GM23338 (cell line): ENCODE measurements around the gene PDE1C. TPM values are rescaled to one million over a fixed set of nuclear protein-coding genes. Genes with fewer than 3 reads are reported as not detected.

Experiments used
- ATAC-seq: fragments of 200-7000 bp; cut with Tn5 transposase; 3 replicates; pipeline ENCODE4 v1.9.1; 2020
- DNase-seq: peaks from one replicate; pipeline ENCODE4 v3.0.0-alpha.2; 2015; ENCODE audit warnings: low spot score
- H2AFZ ChIP-seq: fragments of 200-600 bp; sonication (generic); 2 replicates; pipeline ENCODE4 v1.8.0; 2016; ENCODE audit warnings: antibody characterized with exemption, mild to moderate bottlenecking, moderate library complexity
- H3F3A ChIP-seq: fragments of 200-600 bp; sonication (generic); replicated peaks from 2 replicates; pipeline ENCODE4 v1.8.0; 2017; ENCODE audit warnings: antibody characterized with exemption, mixed run types, low read depth
- H3K27ac ChIP-seq: fragments of 200-600 bp; sonication (generic); 2 replicates; pipeline ENCODE4 v1.6.1; 2016; ENCODE audit warnings: low read depth
- H3K27me3 ChIP-seq: fragments of 200-600 bp; sonication (generic); 2 replicates; pipeline ENCODE4 v1.8.0; 2016; ENCODE audit warnings: mild to moderate bottlenecking, mixed run types, moderate library complexity; ENCODE audit not compliant: insufficient read depth
- H3K36me3 ChIP-seq: fragments of 200-600 bp; sonication (generic); 2 replicates; pipeline ENCODE4 v1.8.0; 2016; ENCODE audit warnings: mild to moderate bottlenecking; ENCODE audit not compliant: insufficient read depth
- H3K4me1 ChIP-seq: fragments of 200-600 bp; sonication (generic); 2 replicates; pipeline ENCODE4 v1.8.0; 2016; ENCODE audit warnings: mild to moderate bottlenecking, moderate library complexity; ENCODE audit not compliant: insufficient read depth
- H3K4me2 ChIP-seq: fragments of 200-600 bp; sonication (generic); 2 replicates; pipeline ENCODE4 v1.7.1; 2017; ENCODE audit warnings: mixed run types
- H3K4me3 ChIP-seq: fragments of 200-600 bp; sonication (generic); 2 replicates; pipeline ENCODE4 v1.6.1; 2016; ENCODE audit warnings: mixed run types
- H3K79me2 ChIP-seq: fragments of 200-600 bp; sonication (generic); replicated peaks from 2 replicates; pipeline ENCODE4 v1.8.0; 2017; ENCODE audit warnings: mild to moderate bottlenecking; ENCODE audit not compliant: insufficient read depth
- H3K9me2 ChIP-seq: fragments of 200-600 bp; sonication (generic); 2 replicates; pipeline ENCODE4 v1.8.0; 2017; ENCODE audit not compliant: insufficient read depth
- H4K20me1 ChIP-seq: fragments of 200-600 bp; sonication (generic); replicated peaks from 2 replicates; pipeline ENCODE4 v1.8.0; 2017; ENCODE audit warnings: mild to moderate bottlenecking; ENCODE audit not compliant: insufficient read depth
- H3K27ac Mint-ChIP-seq: 2 replicates; pipeline ENCODE4 v1.8.0; 2020; ENCODE audit warnings: inconsistent platforms, mild to moderate bottlenecking, moderate library complexity, mixed read lengths
- H3K27me3 Mint-ChIP-seq: 3 replicates; pipeline ENCODE4 v1.8.0; 2022; ENCODE audit warnings: low read depth, mild to moderate bottlenecking, moderate library complexity, mixed read lengths, inconsistent platforms; ENCODE audit not compliant: insufficient read depth, poor library complexity
- H3K36me3 Mint-ChIP-seq: 3 replicates; pipeline ENCODE4 v1.8.0; 2021; ENCODE audit warnings: low read depth, mild to moderate bottlenecking, inconsistent platforms, moderate library complexity, mixed read lengths
- H3K4me1 Mint-ChIP-seq: 3 replicates; pipeline ENCODE4 v1.8.0; 2020; ENCODE audit warnings: mild to moderate bottlenecking, inconsistent platforms, mixed read lengths
- H3K4me3 Mint-ChIP-seq: 3 replicates; pipeline ENCODE4 v1.8.0; 2021; ENCODE audit warnings: moderate library complexity, mild to moderate bottlenecking, inconsistent platforms, mixed read lengths
- H3K9me3 Mint-ChIP-seq: 3 replicates; pipeline ENCODE4 v1.8.0; 2020; ENCODE audit warnings: moderate library complexity, mild to moderate bottlenecking, inconsistent platforms, mixed read lengths
- CREB1 ChIP-seq: fragments of 250-450 bp; sonication (Bioruptor Pico); IDR thresholded peaks from 2 replicates; pipeline ENCODE4 v1.5.0; 2020; ENCODE audit warnings: low read depth, mild to moderate bottlenecking, moderate library complexity
- EZH2 ChIP-seq: fragments of 200-600 bp; sonication (generic); IDR thresholded peaks from one replicate; pipeline ENCODE4 v1.8.0; 2017; ENCODE audit warnings: antibody characterized with exemption, mild to moderate bottlenecking, low read depth; ENCODE audit not compliant: unreplicated experiment
- STAT1 ChIP-seq: IDR thresholded peaks from one replicate; pipeline ENCODE4 v1.6.1; 2016; ENCODE audit warnings: antibody characterized with exemption; ENCODE audit not compliant: unreplicated experiment
- ZNF114 ChIP-seq: fragments of 250-450 bp; sonication (Bioruptor Pico); IDR thresholded peaks from 2 replicates; pipeline ENCODE4 v1.5.0; 2020; ENCODE audit warnings: mild to moderate bottlenecking, moderate library complexity
- ZNF331 ChIP-seq: fragments of 250-450 bp; sonication (Bioruptor Pico); IDR thresholded peaks from 2 replicates; pipeline ENCODE4 v1.5.0; 2020; ENCODE audit warnings: low read depth, mild to moderate bottlenecking, moderate library complexity
- polyA plus RNA-seq: library from polyadenylated mRNA; unstranded; fragments of >200 nt; fragmentation: Nextera tagmentation; extraction: Ambion mirVana; gene quantifications from 2 replicates; pipeline ENCODE4 v1.2.1, GENCODE V29; 2016
- total RNA-seq: library from RNA; depleted of rRNA; stranded (reverse); fragments of >200 nt; shearing (Covaris generic); gene quantifications from 2 replicates; pipeline ENCODE4 v1.2.3, GENCODE V29; 2014
- TF ChIP-seq, protein P1 (sequence below): fragments of 250-450 bp; sonication (Bioruptor Pico); IDR thresholded peaks from 2 replicates; pipeline ENCODE4 v1.5.0; 2020; ENCODE audit warnings: mild to moderate bottlenecking, moderate library complexity
- TF ChIP-seq, protein P2 (sequence below): IDR thresholded peaks from 2 replicates; pipeline ENCODE4 v1.6.1; 2016; ENCODE audit warnings: antibody characterized with exemption
- TF ChIP-seq, protein P3 (sequence below), 2 experiments: fragments of 200-600 bp in 1 of 2; sonication (generic) in 1 of 2; conservative IDR thresholded peaks; 2 replicates each; pipeline versions ENCODE4 v1.5.1 to v1.6.1; 2016 to 2017; ENCODE audit warnings: antibody characterized with exemption in 2 of 2, low read depth in 2 of 2, mild to moderate bottlenecking in 2 of 2, moderate library complexity in 1 of 2
- TF ChIP-seq, protein P4 (sequence below): IDR thresholded peaks from one replicate; pipeline ENCODE4 v1.6.1; 2018; ENCODE audit warnings: antibody characterized with exemption; ENCODE audit not compliant: unreplicated experiment

PDE1C gene
- total and polyA plus RNA-seq, 2 experiments from 2014 or later = 0.28 TPM; not detected in 1

DNA sequence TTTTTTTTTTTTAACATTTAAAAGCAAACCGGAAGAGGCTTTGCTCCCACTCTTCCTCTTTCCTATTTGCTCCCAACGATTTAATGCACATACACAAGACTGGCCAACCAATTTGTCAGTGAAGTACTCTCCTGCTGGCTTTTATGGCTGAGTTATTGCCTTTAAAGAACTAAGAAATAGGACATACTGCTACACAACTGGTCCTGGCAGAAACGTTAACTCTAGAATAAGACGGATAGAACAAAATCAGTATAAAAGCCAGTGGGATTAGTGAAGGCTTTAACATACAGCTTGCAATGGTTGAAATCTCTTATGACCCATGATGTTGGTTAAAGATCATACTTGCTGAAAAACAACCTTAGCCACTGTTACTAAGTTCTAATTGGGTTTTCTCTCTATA lies 47.2 kb downstream of the PDE1C start:
- peaks cover 3% of the 10 kb centered on the region; the same call in 1 of the 3 replicates for H3K9me3 Mint-ChIP-seq
- Histone ChIP-seq H3K4me2 (no peak overlapping the region), H3K4me3 (no peak overlapping the region), H3K36me3 (no peaks in the 10 kb centered on the region), H3K4me1 (no peaks in the 10 kb centered on the region), H2AFZ (no peak overlapping the region), H4K20me1 (no peaks in the 10 kb centered on the region), H3F3A (no peaks in the 10 kb centered on the region), H3K27ac (no peak overlapping the region), H3K79me2 (no peaks in the 10 kb centered on the region), H3K27me3 (no peaks in the 10 kb centered on the region), H3K9me2 (peaks cover 4% of the 10 kb centered on the region; the same call in 1 of the 2 replicates)
- H3K27me3 Mint-ChIP-seq = peaks cover 4% of the 10 kb centered on the region
- DNase-seq = no peak
- TF ChIP-seq CREB1 (CRISPR knock-in tag) = no peak
- TF ChIP-seq STAT1 = no peak
- no peak for TF ChIP-seq ZNF114
- TF ChIP-seq, protein P1, sequence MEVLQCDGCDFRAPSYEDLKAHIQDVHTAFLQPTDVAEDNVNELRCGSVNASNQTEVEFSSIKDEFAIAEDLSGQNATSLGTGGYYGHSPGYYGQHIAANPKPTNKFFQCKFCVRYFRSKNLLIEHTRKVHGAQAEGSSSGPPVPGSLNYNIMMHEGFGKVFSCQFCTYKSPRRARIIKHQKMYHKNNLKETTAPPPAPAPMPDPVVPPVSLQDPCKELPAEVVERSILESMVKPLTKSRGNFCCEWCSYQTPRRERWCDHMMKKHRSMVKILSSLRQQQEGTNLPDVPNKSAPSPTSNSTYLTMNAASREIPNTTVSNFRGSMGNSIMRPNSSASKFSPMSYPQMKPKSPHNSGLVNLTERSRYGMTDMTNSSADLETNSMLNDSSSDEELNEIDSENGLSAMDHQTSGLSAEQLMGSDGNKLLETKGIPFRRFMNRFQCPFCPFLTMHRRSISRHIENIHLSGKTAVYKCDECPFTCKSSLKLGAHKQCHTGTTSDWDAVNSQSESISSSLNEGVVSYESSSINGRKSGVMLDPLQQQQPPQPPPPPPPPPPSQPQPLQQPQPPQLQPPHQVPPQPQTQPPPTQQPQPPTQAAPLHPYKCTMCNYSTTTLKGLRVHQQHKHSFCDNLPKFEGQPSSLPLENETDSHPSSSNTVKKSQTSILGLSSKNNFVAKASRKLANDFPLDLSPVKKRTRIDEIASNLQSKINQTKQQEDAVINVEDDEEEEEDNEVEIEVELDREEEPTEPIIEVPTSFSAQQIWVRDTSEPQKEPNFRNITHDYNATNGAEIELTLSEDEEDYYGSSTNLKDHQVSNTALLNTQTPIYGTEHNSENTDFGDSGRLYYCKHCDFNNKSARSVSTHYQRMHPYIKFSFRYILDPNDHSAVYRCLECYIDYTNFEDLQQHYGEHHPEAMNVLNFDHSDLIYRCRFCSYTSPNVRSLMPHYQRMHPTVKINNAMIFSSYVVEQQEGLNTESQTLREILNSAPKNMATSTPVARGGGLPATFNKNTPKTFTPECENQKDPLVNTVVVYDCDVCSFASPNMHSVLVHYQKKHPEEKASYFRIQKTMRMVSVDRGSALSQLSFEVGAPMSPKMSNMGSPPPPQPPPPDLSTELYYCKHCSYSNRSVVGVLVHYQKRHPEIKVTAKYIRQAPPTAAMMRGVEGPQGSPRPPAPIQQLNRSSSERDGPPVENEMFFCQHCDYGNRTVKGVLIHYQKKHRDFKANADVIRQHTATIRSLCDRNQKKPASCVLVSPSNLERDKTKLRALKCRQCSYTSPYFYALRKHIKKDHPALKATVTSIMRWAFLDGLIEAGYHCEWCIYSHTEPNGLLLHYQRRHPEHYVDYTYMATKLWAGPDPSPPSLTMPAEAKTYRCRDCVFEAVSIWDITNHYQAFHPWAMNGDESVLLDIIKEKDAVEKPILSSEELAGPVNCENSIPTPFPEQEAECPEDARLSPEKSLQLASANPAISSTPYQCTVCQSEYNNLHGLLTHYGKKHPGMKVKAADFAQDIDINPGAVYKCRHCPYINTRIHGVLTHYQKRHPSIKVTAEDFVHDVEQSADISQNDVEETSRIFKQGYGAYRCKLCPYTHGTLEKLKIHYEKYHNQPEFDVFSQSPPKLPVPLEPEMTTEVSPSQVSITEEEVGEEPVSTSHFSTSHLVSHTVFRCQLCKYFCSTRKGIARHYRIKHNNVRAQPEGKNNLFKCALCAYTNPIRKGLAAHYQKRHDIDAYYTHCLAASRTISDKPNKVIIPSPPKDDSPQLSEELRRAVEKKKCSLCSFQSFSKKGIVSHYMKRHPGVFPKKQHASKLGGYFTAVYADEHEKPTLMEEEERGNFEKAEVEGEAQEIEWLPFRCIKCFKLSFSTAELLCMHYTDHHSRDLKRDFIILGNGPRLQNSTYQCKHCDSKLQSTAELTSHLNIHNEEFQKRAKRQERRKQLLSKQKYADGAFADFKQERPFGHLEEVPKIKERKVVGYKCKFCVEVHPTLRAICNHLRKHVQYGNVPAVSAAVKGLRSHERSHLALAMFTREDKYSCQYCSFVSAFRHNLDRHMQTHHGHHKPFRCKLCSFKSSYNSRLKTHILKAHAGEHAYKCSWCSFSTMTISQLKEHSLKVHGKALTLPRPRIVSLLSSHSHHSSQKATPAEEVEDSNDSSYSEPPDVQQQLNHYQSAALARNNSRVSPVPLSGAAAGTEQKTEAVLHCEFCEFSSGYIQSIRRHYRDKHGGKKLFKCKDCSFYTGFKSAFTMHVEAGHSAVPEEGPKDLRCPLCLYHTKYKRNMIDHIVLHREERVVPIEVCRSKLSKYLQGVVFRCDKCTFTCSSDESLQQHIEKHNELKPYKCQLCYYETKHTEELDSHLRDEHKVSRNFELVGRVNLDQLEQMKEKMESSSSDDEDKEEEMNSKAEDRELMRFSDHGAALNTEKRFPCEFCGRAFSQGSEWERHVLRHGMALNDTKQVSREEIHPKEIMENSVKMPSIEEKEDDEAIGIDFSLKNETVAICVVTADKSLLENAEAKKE (CRISPR knock-in tag) = no peak
- no peak for TF ChIP-seq ZNF331
- no peak for TF ChIP-seq EZH2
- H3K4me3 Mint-ChIP-seq = no peak overlapping the region
- ATAC-seq = no peak
- no peaks in the 10 kb centered on the region for H3K4me1 Mint-ChIP-seq
- no peaks in the 10 kb centered on the region for H3K36me3 Mint-ChIP-seq
- no peak overlapping the region for H3K27ac Mint-ChIP-seq

DNA sequence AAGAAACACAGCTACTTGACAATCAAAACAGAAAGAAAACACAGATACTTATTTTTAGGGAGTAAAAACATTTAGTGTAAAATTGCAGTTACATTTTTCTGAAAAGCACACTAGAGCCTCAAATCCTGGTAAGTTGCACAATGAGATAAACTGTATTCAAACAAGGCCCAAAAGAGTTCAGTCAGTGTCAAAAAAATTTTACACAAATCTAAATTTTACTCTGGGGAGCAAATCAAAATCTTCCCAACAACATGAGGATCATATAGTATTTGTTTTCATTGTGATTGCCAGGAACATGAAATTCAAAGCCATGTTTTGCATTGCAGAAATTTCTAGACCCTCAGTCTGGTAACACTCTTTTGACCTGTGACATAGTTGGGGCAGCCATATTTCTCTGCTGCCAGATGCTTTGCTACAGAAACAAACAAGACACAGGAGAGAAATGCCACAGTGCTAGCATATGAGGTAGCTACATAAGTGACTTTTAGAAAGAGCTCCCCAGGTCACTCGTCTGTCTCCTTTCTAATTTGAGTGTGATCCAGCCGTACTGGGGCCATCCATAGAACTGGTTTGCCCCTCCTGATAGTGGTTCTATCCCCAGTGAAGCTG lies 49.6 kb downstream of the PDE1C start:
- no peak overlapping the region for H3K27ac ChIP-seq
- Mint-ChIP-seq H3K36me3 (no peaks in the 10 kb centered on the region), H3K4me3 (no peak overlapping the region), H3K27ac (no peak overlapping the region), H3K4me1 (no peaks in the 10 kb centered on the region), H3K9me3 (peaks cover 9% of the 10 kb centered on the region; the same call in 1 of the 3 replicates), H3K27me3 (peaks cover 4% of the 10 kb centered on the region)
- ATAC-seq (no peak), DNase-seq (no peak)
- H3F3A ChIP-seq = no peaks in the 10 kb centered on the region
- no peaks in the 10 kb centered on the region for H3K4me1 ChIP-seq
- H3K4me3 ChIP-seq = no peak overlapping the region
- H3K36me3 ChIP-seq = no peaks in the 10 kb centered on the region
- H3K79me2 ChIP-seq = no peaks in the 10 kb centered on the region
- H3K27me3 ChIP-seq = no peaks in the 10 kb centered on the region
- H3K4me2 ChIP-seq = no peak overlapping the region
- H4K20me1 ChIP-seq = no peaks in the 10 kb centered on the region
- H3K9me2 ChIP-seq = peaks cover 4% of the 10 kb centered on the region; the same call in 1 of the 2 replicates
- no peak overlapping the region for H2AFZ ChIP-seq
- TF ChIP-seq, protein P2, sequence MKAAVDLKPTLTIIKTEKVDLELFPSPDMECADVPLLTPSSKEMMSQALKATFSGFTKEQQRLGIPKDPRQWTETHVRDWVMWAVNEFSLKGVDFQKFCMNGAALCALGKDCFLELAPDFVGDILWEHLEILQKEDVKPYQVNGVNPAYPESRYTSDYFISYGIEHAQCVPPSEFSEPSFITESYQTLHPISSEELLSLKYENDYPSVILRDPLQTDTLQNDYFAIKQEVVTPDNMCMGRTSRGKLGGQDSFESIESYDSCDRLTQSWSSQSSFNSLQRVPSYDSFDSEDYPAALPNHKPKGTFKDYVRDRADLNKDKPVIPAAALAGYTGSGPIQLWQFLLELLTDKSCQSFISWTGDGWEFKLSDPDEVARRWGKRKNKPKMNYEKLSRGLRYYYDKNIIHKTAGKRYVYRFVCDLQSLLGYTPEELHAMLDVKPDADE = no peak
- no peak for TF ChIP-seq ZNF331
- no peak for TF ChIP-seq ZNF114
- TF ChIP-seq, protein P3, sequence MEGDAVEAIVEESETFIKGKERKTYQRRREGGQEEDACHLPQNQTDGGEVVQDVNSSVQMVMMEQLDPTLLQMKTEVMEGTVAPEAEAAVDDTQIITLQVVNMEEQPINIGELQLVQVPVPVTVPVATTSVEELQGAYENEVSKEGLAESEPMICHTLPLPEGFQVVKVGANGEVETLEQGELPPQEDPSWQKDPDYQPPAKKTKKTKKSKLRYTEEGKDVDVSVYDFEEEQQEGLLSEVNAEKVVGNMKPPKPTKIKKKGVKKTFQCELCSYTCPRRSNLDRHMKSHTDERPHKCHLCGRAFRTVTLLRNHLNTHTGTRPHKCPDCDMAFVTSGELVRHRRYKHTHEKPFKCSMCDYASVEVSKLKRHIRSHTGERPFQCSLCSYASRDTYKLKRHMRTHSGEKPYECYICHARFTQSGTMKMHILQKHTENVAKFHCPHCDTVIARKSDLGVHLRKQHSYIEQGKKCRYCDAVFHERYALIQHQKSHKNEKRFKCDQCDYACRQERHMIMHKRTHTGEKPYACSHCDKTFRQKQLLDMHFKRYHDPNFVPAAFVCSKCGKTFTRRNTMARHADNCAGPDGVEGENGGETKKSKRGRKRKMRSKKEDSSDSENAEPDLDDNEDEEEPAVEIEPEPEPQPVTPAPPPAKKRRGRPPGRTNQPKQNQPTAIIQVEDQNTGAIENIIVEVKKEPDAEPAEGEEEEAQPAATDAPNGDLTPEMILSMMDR (conservative IDR thresholded peaks at IDR 0.05; ENCODE audit: low read depth in 2 of 2) = no peak
- TF ChIP-seq, protein P4, sequence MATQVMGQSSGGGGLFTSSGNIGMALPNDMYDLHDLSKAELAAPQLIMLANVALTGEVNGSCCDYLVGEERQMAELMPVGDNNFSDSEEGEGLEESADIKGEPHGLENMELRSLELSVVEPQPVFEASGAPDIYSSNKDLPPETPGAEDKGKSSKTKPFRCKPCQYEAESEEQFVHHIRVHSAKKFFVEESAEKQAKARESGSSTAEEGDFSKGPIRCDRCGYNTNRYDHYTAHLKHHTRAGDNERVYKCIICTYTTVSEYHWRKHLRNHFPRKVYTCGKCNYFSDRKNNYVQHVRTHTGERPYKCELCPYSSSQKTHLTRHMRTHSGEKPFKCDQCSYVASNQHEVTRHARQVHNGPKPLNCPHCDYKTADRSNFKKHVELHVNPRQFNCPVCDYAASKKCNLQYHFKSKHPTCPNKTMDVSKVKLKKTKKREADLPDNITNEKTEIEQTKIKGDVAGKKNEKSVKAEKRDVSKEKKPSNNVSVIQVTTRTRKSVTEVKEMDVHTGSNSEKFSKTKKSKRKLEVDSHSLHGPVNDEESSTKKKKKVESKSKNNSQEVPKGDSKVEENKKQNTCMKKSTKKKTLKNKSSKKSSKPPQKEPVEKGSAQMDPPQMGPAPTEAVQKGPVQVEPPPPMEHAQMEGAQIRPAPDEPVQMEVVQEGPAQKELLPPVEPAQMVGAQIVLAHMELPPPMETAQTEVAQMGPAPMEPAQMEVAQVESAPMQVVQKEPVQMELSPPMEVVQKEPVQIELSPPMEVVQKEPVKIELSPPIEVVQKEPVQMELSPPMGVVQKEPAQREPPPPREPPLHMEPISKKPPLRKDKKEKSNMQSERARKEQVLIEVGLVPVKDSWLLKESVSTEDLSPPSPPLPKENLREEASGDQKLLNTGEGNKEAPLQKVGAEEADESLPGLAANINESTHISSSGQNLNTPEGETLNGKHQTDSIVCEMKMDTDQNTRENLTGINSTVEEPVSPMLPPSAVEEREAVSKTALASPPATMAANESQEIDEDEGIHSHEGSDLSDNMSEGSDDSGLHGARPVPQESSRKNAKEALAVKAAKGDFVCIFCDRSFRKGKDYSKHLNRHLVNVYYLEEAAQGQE = no peak
